Mammary epithelial cell (primary cell): ENCODE data around the gene TSTD1.

Source experiments
- EZH2 ChIP-seq: IDR thresholded peaks from 2 replicates; pipeline ENCODE4 v1.6.1; 2012; ENCODE audit warnings: low read length, inconsistent platforms, borderline replicate concordance
- TF ChIP-seq, protein P1 (sequence below), 2 donors: IDR thresholded peaks in 1 of 2; conservative IDR thresholded peaks in 1 of 2; 2 replicates each; pipeline ENCODE4 v1.5.1; 2011 to 2012; ENCODE audit warnings: inconsistent platforms in 2 of 2, low read length in 2 of 2, mild to moderate bottlenecking in 2 of 2, control low read depth in 1 of 2, low read depth in 1 of 2; ENCODE audit not compliant: insufficient read depth in 1 of 2; ENCODE audit errors: extremely low read depth in 1 of 2

DNA sequence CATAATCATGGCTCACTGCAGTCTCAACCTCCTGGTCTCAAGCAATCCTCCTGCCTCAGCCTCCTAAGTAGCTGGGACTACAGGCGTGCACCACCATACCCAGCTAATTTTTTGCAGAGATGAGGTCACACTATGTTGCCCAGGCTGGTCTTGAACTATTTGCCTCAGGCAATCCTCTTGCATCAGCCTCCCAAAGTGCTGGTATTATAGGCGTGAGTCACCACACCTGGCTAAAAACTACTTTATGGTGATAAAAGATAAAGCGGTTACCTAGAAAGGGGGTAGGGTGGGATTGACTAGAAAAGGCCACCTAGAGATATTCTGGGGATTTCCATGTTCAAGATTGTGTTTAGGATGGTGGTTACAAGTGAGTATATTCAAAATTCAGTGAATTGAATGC, 5.0 kb downstream of the TSTD1 start:
- TF ChIP-seq, protein P1, sequence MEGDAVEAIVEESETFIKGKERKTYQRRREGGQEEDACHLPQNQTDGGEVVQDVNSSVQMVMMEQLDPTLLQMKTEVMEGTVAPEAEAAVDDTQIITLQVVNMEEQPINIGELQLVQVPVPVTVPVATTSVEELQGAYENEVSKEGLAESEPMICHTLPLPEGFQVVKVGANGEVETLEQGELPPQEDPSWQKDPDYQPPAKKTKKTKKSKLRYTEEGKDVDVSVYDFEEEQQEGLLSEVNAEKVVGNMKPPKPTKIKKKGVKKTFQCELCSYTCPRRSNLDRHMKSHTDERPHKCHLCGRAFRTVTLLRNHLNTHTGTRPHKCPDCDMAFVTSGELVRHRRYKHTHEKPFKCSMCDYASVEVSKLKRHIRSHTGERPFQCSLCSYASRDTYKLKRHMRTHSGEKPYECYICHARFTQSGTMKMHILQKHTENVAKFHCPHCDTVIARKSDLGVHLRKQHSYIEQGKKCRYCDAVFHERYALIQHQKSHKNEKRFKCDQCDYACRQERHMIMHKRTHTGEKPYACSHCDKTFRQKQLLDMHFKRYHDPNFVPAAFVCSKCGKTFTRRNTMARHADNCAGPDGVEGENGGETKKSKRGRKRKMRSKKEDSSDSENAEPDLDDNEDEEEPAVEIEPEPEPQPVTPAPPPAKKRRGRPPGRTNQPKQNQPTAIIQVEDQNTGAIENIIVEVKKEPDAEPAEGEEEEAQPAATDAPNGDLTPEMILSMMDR (conservative IDR thresholded peaks at IDR 0.05 in 1 of 2, IDR thresholded peaks at IDR 0.05 in 1 of 2; ENCODE audit: extremely low read depth in 1 of 2, insufficient read depth in 1 of 2, low read depth in 1 of 2, low read length in 2 of 2): no peak
- no peak for TF ChIP-seq EZH2
